ENCODE results near the gene ERCC6L.

DNA sequence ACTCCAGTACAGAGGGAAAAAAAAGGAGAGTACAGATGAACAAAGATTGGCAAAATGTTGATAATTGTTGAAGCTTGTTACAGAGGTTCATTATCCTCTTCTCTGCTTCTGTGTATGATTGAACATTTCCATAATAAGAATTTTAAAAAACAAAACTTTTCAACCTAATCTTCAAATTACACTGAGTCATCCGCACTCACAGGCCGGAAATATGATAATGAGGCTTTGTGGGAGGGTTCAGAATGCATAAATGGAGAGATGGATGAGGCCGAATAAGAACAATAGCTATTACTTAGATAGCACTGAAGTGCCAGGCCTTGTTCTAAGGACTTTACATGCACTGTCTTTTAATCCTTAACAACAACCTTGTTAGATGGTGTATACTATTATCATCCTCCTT, 4.6 kb upstream of the ERCC6L start:
- TF ChIP-seq, protein P1, sequence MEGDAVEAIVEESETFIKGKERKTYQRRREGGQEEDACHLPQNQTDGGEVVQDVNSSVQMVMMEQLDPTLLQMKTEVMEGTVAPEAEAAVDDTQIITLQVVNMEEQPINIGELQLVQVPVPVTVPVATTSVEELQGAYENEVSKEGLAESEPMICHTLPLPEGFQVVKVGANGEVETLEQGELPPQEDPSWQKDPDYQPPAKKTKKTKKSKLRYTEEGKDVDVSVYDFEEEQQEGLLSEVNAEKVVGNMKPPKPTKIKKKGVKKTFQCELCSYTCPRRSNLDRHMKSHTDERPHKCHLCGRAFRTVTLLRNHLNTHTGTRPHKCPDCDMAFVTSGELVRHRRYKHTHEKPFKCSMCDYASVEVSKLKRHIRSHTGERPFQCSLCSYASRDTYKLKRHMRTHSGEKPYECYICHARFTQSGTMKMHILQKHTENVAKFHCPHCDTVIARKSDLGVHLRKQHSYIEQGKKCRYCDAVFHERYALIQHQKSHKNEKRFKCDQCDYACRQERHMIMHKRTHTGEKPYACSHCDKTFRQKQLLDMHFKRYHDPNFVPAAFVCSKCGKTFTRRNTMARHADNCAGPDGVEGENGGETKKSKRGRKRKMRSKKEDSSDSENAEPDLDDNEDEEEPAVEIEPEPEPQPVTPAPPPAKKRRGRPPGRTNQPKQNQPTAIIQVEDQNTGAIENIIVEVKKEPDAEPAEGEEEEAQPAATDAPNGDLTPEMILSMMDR (IDR thresholded peaks at IDR 0.05; ENCODE audit: low read depth, low read length, poor library complexity, severe bottlenecking): no peak
- TF ChIP-seq EZH2phosphoT487 (IDR thresholded peaks at IDR 0.05; ENCODE audit: borderline replicate concordance, low read length): no peak

Data from DOHH2 (cell line).